Globus pallidus (tissue), 1 donor: Measurements from ENCODE around the gene PTPRN2.

Source experiments
- DNase-seq: peaks from one replicate; pipeline ENCODE4 v3.0.0-alpha.2; 2015; ENCODE audit warnings: low spot score

Gene PTPRN2

GRCh38 chr7:157551325-157552070 is 1036.1 kb downstream of the PTPRN2 start:
- no peak for DNase-seq

GRCh38 chr7:157550300-157551275 is 1037.0 kb downstream of the PTPRN2 start:
- DNase-seq: no peak

- no peak for DNase-seq
Measured at GRCh38 chr7:157549612-157550299, 1037.9 kb downstream of the PTPRN2 start.

GRCh38 chr7:157548691-157549303 is 1038.8 kb downstream of the PTPRN2 start:
- DNase-seq: no peak

- DNase-seq: no peak
Measured at GRCh38 chr7:157547611-157548010, 1040.0 kb downstream of the PTPRN2 start.

- no peak for DNase-seq
Measured at GRCh38 chr7:157547102-157547501, 1040.5 kb downstream of the PTPRN2 start.

- DNase-seq: no peak
Measured at GRCh38 chr7:157545681-157546060, 1042.0 kb downstream of the PTPRN2 start.

- no peak for DNase-seq
Measured at GRCh38 chr7:157544980-157545680, 1042.5 kb downstream of the PTPRN2 start.

- DNase-seq: no peak
Measured at GRCh38 chr7:157544226-157544625, 1043.4 kb downstream of the PTPRN2 start.

- no peak for DNase-seq
Measured at GRCh38 chr7:157543791-157544190, 1043.8 kb downstream of the PTPRN2 start.

- no peak for DNase-seq
Measured at GRCh38 chr7:157543276-157543675, 1044.3 kb downstream of the PTPRN2 start.

- DNase-seq: no peak
Measured at GRCh38 chr7:157542068-157543021, 1045.3 kb downstream of the PTPRN2 start.

GRCh38 chr7:157541295-157542067 is 1046.1 kb downstream of the PTPRN2 start:
- DNase-seq: no peak

GRCh38 chr7:157540606-157541294 is 1046.9 kb downstream of the PTPRN2 start:
- no peak for DNase-seq

GRCh38 chr7:157540020-157540419 is 1047.6 kb downstream of the PTPRN2 start:
- no peak for DNase-seq

- no peak for DNase-seq
Measured at GRCh38 chr7:157539521-157539920, 1048.1 kb downstream of the PTPRN2 start.

- no peak for DNase-seq
Measured at GRCh38 chr7:157538735-157539134, 1048.9 kb downstream of the PTPRN2 start.

- no peak for DNase-seq
Measured at GRCh38 chr7:157538321-157538720, 1049.3 kb downstream of the PTPRN2 start.

GRCh38 chr7:157537056-157537455 is 1050.6 kb downstream of the PTPRN2 start:
- DNase-seq: no peak
